HepG2 (cell line): ENCODE measurements around the gene TSSK6. TPM values are rescaled to one million over a fixed set of nuclear protein-coding genes. Genes with fewer than 3 reads are reported as not detected.
A peak's percentile ranks its signal among the peaks of the same experiment; 100 is the strongest.

Experiments used
- BCLAF1 ChIP-seq: fragments of 450-650 bp; IDR thresholded peaks from 2 replicates; pipeline ENCODE4 v1.6.1; 2017; ENCODE audit warnings: mild to moderate bottlenecking
- CCDC6 ChIP-seq: sonication (generic); formaldehyde crosslinking; IDR thresholded peaks from 2 replicates; pipeline ENCODE4 v1.8.1; 2022; ENCODE audit warnings: mild to moderate bottlenecking, missing genetic modification reagents, moderate library complexity
- E2F2 ChIP-seq: sonication (generic); formaldehyde crosslinking; IDR thresholded peaks from 2 replicates; pipeline ENCODE4 v1.4.0; 2020; ENCODE audit warnings: missing genetic modification reagents, borderline replicate concordance
- HNRNPK ChIP-seq: fragments of 200-400 bp; formaldehyde crosslinking; IDR thresholded peaks from 2 replicates; pipeline ENCODE4 v1.6.1; 2018; ENCODE audit warnings: low read length, low read depth, moderate library complexity, mild to moderate bottlenecking; ENCODE audit not compliant: poor library complexity, severe bottlenecking
- LCORL ChIP-seq, 2 experiments: fragments of 450-650 bp in 1 of 2; sonication (generic) in 1 of 2; formaldehyde crosslinking in 1 of 2; IDR thresholded peaks; 2 replicates each; pipeline versions ENCODE4 v1.5.0 to v1.6.1; 2017 to 2020; ENCODE audit warnings: antibody characterized with exemption in 1 of 2, missing genetic modification reagents in 1 of 2
- TBX2 ChIP-seq: sonication (generic); formaldehyde crosslinking; IDR thresholded peaks from 2 replicates; pipeline ENCODE4 v1.5.0; 2020; ENCODE audit warnings: missing genetic modification reagents, mild to moderate bottlenecking, borderline replicate concordance
- TCF12 ChIP-seq, 2 experiments: fragments of 450-650 bp in 1 of 2; sonication (generic) in 1 of 2; formaldehyde crosslinking in 1 of 2; IDR thresholded peaks; 2 replicates each; pipeline versions ENCODE4 v1.6.1 to v1.8.0; 2017 to 2022; ENCODE audit warnings: antibody characterized with exemption in 1 of 2, mild to moderate bottlenecking in 1 of 2, missing genetic modification reagents in 1 of 2, moderate library complexity in 1 of 2
- THAP11 ChIP-seq: IDR thresholded peaks from 2 replicates; pipeline ENCODE4 v1.6.1; 2016; ENCODE audit warnings: missing biosample characterization, missing genetic modification reagents
- ZFP36 ChIP-seq: fragments of 150-350 bp; IDR thresholded peaks from 2 replicates; pipeline ENCODE4 v1.6.1; 2018; ENCODE audit warnings: borderline replicate concordance, low read length, low read depth; ENCODE audit not compliant: partially characterized antibody
- ZKSCAN1 ChIP-seq: fragments of 150-350 bp; IDR thresholded peaks from 2 replicates; pipeline ENCODE4 v1.6.1; 2014; ENCODE audit warnings: low read length
- ZNF256 ChIP-seq: sonication (generic); formaldehyde crosslinking; conservative IDR thresholded peaks from 2 replicates; pipeline ENCODE4 v1.4.0; 2020; ENCODE audit warnings: missing genetic modification reagents
- ZNF281 ChIP-seq: sonication (generic); formaldehyde crosslinking; IDR thresholded peaks from 2 replicates; pipeline ENCODE4 v1.4.0; 2020; ENCODE audit warnings: missing genetic modification reagents, borderline replicate concordance
- ZNF432 ChIP-seq: sonication (generic); formaldehyde crosslinking; IDR thresholded peaks from 2 replicates; pipeline ENCODE4 v1.5.0; 2020; ENCODE audit warnings: missing genetic modification reagents, mild to moderate bottlenecking, borderline replicate concordance
- ZNF776 ChIP-seq: sonication (generic); formaldehyde crosslinking; IDR thresholded peaks from 2 replicates; pipeline ENCODE4 v1.4.0; 2020; ENCODE audit warnings: mild to moderate bottlenecking, missing genetic modification reagents
- ZSCAN25 ChIP-seq: sonication (generic); formaldehyde crosslinking; IDR thresholded peaks from 2 replicates; pipeline ENCODE4 v1.8.0; 2022; ENCODE audit warnings: mild to moderate bottlenecking, missing genetic modification reagents
- polyA plus RNA-seq, 8 experiments: library from polyadenylated mRNA; depleted of rRNA in 3 of 8; stranded (reverse) in 7 of 8; unstranded in 1 of 8; fragments of >200 nt; fragmentation: Illumina TruSeq in 4 of 8; extraction: Trizol in 4 of 8; gene quantifications; 2 replicates each; pipeline versions ENCODE4 v1.2.1 to v1.2.3, GENCODE V29; 2011 to 2016; ENCODE audit warnings: low read depth in 4 of 8, missing spikeins in 1 of 8, mixed read lengths in 1 of 8; ENCODE audit not compliant: insufficient read depth in 1 of 8
- total RNA-seq, 5 experiments: library from RNA; depleted of rRNA; stranded (reverse); fragments of >200 nt; fragmentation: Illumina TruSeq; extraction: Trizol; gene quantifications; 2 replicates each; pipeline ENCODE4 v1.2.3, GENCODE V29; 2016; ENCODE audit warnings: low read depth in 1 of 5
- TF ChIP-seq, protein P1 (sequence below): sonication (generic); formaldehyde crosslinking; IDR thresholded peaks from 2 replicates; pipeline ENCODE4 v1.4.0; 2020; ENCODE audit warnings: missing genetic modification reagents
- TF ChIP-seq, protein P2 (sequence below): sonication (generic); formaldehyde crosslinking; IDR thresholded peaks from 2 replicates; pipeline ENCODE4 v1.5.0; 2020; ENCODE audit warnings: missing genetic modification reagents, mild to moderate bottlenecking, borderline replicate concordance

The TSSK6 gene
- total and polyA plus RNA-seq, 2 of the 13 experiments (the other 11 are each of a cell fraction or from before 2014, with no cell fraction given) = 0.71 to 1.2 TPM

DNA sequence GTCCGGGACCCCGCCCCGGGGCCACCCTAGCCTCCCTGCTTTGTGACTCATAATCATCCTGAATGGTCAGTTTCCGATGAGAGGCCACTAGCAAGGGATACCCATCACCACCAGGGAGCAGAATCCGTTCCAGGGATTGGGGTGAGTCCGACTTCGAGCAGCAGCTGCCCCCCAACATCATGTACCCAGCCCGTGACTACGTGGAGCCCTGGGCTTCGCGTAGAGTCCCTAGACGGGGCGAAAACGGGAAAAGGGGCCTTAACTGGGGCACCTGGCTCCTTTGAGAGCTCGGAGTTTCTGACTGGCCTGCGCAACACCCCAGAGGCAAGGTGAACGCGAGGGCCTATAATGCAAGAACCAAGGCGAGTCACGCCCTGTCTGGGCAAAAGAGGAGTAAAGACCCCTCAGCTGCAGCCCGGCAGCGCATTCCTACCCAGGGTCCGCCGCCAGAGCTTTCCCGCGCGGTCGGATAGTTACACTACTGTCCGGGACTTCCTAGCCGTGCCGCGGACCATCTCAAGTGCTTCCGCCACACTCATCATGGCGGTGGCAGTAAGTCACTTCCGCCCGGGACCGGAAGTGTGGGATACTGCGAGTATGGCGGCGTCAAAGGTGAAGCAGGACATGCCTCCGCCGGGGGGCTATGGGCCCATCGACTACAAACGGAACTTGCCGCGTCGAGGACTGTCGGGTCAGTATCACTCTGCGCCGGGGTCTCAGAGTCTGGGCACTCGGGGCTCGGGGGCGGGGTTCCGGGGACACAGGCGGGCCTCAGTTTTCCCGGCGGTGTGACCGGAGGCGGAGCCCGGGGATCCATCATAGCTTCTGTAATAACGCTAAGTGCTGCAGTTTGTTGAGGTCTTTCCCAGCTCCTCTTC, 533 bp upstream of the TSSK6 start, which contains the start of gene NDUFA13 (continued):
- no peak for TF ChIP-seq TCF12 (IDR thresholded peaks at IDR 0.05)
- 0 out of 2 replicates have a peak, but pooled peaks have one; percentile 30 for TF ChIP-seq TCF12 (CRISPR knock-in tag; IDR thresholded peaks at IDR 0.05)
- TF ChIP-seq ZKSCAN1 = no peak
- peak; percentile 32; the same call in 1 of the 2 replicates for TF ChIP-seq ZSCAN25 (CRISPR knock-in tag)
- no peak for TF ChIP-seq ZNF281
- no peak for TF ChIP-seq BCLAF1
- TF ChIP-seq HNRNPK = no peak
- TF ChIP-seq ZFP36 = no peak
- no peak; the same call in 1 of the 2 replicates for TF ChIP-seq CCDC6 (CRISPR knock-in tag)
- TF ChIP-seq, protein P1, sequence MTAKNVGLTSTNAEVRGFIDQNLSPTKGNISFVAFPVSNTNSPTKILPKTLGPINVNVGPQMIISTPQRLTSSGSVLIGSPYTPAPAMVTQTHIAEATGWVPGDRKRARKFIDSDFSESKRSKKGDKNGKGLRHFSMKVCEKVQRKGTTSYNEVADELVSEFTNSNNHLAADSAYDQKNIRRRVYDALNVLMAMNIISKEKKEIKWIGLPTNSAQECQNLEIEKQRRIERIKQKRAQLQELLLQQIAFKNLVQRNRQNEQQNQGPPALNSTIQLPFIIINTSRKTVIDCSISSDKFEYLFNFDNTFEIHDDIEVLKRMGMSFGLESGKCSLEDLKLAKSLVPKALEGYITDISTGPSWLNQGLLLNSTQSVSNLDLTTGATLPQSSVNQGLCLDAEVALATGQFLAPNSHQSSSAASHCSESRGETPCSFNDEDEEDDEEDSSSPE = peak; percentile 80
- TF ChIP-seq LCORL (IDR thresholded peaks at IDR 0.05) = no peak
- no peak for TF ChIP-seq LCORL (CRISPR knock-in tag; IDR thresholded peaks at IDR 0.05)
- peak; percentile 93 for TF ChIP-seq THAP11 (CRISPR knock-in tag)
- TF ChIP-seq ZNF776 (CRISPR knock-in tag) = 0 out of 2 replicates have a peak, but pooled peaks have one; percentile 42
- peak; percentile 56; the same call in 1 of the 2 replicates for TF ChIP-seq ZNF256
- 0 out of 2 replicates have a peak, but pooled peaks have one; percentile 38 for TF ChIP-seq E2F2 (CRISPR knock-in tag)
- TF ChIP-seq TBX2 (CRISPR knock-in tag) = peak; percentile 72; the same call in 1 of the 2 replicates
- no peak for TF ChIP-seq ZNF432 (CRISPR knock-in tag)
- TF ChIP-seq, protein P2, sequence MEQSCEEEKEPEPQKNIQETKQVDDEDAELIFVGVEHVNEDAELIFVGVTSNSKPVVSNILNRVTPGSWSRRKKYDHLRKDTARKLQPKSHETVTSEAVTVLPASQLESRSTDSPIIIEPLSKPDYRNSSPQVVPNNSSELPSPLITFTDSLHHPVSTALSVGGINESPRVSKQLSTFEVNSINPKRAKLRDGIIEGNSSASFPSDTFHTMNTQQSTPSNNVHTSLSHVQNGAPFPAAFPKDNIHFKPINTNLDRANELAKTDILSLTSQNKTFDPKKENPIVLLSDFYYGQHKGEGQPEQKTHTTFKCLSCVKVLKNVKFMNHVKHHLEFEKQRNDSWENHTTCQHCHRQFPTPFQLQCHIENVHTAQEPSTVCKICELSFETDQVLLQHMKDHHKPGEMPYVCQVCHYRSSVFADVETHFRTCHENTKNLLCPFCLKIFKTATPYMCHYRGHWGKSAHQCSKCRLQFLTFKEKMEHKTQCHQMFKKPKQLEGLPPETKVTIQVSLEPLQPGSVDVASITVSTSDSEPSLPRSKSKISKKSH = no peak
